Fibroblast of the aortic adventitia (primary cell): ENCODE measurements around the gene NOP53. TPM values are rescaled to one million over a fixed set of nuclear protein-coding genes. Genes with fewer than 3 reads are reported as not detected.
A peak's percentile ranks its signal among the peaks of the same experiment; 100 is the strongest.
"Not testable (repeated sequence)": the region's sequence is repeated elsewhere in the genome, so short reads cannot be mapped to it uniquely, and the experiment has no call there.

ENCODE experiments used
- DNase-seq: peaks from one replicate; pipeline ENCODE4 v3.0.0-alpha.2; 2010; ENCODE audit warnings: low read depth
- H3K4me3 ChIP-seq: 2 replicates; pipeline ENCODE4 v1.5.1; 2011; ENCODE audit warnings: low read depth, mild to moderate bottlenecking, control low read depth, low read length, moderate library complexity
- CTCF ChIP-seq: IDR thresholded peaks from 2 replicates; pipeline ENCODE4 v1.5.1; 2011; ENCODE audit warnings: mild to moderate bottlenecking, low read length, control low read depth, inconsistent platforms; ENCODE audit not compliant: insufficient read depth
- total RNA-seq: library from RNA; depleted of rRNA; stranded (reverse); fragments of >200 nt; gene quantifications from 2 replicates; pipeline ENCODE4 v1.2.3, GENCODE V29; 2012; ENCODE audit warnings: low replicate concordance

NOP53 gene
- total RNA-seq, 1 donor: 105 TPM

DNA sequence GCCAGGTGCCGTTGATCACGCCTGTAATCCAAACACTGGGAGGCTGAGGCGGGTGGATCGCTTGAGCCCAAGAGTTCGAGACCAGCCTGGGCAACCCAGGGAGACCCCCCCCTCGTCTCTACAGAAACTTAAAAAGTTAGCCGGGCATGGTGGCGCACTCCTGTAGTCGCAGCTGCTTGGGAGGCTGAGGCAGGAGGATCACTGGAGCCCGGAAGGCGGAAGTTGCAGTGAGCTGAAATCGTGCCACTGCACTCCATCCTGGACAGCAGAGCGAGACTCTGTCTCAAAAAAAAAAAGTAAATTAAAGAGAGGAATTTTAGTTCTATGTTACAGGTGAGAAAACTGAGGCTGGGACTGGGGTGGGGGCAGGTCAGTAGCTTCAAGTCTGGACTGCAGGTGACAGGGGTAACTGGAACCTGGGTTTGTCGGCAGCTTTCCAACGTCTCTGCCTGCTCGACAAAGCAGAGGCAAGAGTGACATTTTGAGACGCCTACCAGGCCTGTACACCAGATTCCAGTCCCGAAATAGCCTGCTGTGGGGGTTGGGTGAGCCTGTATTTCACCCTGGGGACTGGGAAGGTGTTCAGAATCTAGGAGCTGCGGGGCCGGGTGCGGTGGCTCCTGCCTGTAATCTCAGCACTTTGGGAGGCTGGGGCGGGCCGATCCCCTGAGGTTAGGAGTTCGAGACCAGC lies 34.3 kb downstream of the NOP53 start:
- TF ChIP-seq CTCF: no peak
- peak; percentile 27 for DNase-seq
- H3K4me3 ChIP-seq: peak overlapping the region; percentile 92

DNA sequence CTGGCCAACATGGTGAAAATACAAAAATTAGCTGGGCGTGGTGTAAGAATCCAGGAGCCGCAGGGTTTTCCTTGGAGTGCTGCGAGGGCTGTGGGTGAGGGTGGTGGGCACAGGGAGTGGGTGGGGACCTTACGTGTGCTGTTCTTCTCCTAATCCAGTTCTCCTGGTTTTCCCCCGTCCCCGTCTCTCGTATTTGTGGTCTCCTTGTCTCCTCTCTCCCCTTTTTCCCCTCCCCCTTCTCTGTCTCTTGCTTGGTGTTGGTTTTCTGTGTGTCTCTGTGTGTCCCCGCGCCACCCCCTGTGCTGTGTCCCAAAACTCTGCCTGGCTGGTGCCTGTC lies 34.8 kb downstream of the NOP53 start:
- no peak for TF ChIP-seq CTCF
- DNase-seq: no peak
- peak overlapping the region; percentile 92 for H3K4me3 ChIP-seq

DNA sequence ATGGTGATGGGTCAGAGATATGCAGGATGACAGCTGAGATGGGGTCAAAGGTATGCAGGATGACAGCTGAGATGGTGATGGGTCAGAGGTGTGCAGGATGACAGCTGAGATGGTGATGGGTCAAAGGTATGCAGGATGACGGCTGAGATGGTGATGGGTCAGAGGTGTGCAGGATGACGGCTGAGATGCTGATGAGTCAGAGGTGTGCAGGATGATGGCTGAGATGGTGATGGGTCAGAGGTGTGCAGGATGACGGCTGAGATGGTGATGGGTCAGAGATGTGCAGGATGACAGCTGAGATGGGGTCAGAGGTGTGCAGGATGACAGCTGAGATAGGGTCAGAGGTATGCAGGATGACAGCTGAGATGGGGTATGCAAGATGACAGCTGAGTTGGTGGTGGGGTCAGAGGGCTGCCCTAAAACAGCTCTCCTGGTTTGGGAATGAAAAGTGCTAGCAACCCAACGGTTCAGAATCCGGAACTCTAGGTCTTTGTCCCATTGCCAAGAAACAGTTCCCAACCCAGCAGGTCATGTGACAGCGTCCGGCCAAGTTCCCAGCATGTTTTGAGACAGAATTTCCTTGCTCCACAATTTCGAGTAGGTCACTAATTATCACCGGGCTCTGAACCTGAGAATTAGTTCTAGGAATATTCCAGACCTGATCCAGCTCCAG lies 36.4 kb downstream of the NOP53 start:
- peak; percentile 34 for DNase-seq
- no peak for TF ChIP-seq CTCF
- H3K4me3 ChIP-seq: no peak overlapping the region

DNA sequence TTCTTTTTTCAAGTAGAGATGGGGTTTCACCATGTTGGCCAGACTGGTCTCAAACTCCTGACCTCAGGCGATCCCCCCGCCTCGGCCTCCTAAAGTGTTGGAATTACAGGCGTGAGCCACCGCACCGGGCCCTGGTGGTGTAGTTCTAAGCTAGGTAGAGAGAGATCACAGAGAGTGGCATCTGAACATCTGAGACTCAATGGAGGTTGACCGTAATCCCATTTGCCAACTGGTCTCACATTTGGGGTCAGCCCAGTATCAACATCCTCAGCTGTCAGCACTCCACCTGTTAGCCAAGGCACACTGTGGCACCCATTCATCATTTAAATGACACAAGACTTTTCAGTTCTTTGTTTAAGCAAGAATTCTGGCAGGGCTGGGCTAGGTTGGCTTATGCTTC lies 41.2 kb downstream of the NOP53 start:
- no peak for TF ChIP-seq CTCF
- no peak for DNase-seq
- no peak overlapping the region for H3K4me3 ChIP-seq

DNA sequence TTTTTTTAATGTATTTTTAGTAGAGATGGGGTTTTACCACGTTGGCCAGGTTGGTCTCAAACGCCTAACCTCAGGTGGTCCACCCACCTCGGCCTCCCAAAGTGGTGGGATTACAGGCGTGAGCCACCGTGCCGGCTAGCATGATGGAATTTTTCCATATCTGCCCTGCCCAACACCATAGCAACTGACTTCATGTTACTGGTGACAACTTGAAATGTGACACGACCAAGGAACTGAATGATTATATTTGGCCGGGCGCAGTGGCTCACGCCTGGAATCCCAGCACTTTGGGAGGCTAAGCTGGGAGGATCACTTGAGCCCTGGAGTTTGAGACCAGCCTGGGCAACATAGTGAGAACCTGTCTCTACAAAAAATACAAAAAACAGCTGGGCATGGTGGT lies 42.0 kb downstream of the NOP53 start:
- not testable (repeated sequence) for DNase-seq, H3K4me3 ChIP-seq

- not testable (repeated sequence) for H3K4me3 ChIP-seq, DNase-seq
Measured at GRCh38 chr19:47789811-47790210, 44.5 kb downstream of the NOP53 start.

GRCh38 chr19:47790398-47790814 lies 45.1 kb downstream of the NOP53 start:
- TF ChIP-seq CTCF: peak; percentile 91
- no peak overlapping the region for H3K4me3 ChIP-seq
- DNase-seq: peak; percentile 63

- DNase-seq: no peak
- TF ChIP-seq CTCF: no peak
- H3K4me3 ChIP-seq: no peak overlapping the region
Measured at GRCh38 chr19:47792616-47793015, 47.3 kb downstream of the NOP53 start.
